OCI-LY7 (cell line): ENCODE measurements around the gene NR5A2.

Experiments used
- EZH2phosphoT487 ChIP-seq: fragments of 200-600 bp; sonication (generic); IDR thresholded peaks from 2 replicates; pipeline ENCODE4 v1.6.1; 2018; ENCODE audit warnings: low read depth, borderline replicate concordance, mild to moderate bottlenecking, mixed run types, antibody characterized with exemption, low read length, moderate library complexity, mixed read lengths
- TF ChIP-seq, protein P1 (sequence below): fragments of 200-600 bp; sonication (generic); conservative IDR thresholded peaks from 2 replicates; pipeline ENCODE4 v1.5.1; 2014; ENCODE audit warnings: mild to moderate bottlenecking, antibody characterized with exemption, low read length, moderate library complexity, mixed read lengths

DNA sequence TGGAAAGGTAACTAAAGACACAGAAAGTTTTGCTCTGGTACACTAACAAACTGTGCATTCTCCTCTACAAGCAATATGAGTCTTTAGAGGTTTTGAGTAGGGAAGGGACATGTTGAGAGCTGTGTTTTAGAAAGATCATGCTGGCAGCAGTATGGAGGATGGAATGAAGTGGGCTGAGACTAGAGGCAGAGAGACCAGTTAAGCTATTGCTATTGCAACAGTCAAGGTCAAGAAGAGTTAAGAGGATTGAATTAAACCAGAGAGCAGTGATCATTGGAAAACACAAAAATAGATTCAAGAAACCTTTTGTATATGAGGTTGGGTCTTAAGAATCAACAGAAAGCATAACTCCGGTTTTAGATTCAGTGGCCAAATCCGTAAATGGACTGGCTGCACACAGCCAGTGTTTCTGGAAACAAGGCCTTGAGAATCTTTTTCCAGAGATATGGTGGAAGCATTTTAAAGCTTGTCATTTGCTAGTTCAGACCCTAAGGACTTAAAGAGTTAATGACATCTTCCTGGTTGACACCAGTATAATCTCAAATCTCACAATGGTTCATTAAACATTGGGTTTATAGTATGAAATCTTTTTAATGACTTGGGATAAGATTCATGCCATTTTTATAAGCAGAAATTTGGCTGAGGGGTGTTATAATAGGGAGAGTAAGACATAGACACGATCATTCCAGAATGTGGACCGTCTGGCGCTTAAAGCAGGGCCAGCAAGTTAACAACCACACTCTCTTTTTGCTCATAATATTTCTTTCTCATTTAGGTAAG lies 177.9 kb downstream of the NR5A2 start:
- TF ChIP-seq, protein P1, sequence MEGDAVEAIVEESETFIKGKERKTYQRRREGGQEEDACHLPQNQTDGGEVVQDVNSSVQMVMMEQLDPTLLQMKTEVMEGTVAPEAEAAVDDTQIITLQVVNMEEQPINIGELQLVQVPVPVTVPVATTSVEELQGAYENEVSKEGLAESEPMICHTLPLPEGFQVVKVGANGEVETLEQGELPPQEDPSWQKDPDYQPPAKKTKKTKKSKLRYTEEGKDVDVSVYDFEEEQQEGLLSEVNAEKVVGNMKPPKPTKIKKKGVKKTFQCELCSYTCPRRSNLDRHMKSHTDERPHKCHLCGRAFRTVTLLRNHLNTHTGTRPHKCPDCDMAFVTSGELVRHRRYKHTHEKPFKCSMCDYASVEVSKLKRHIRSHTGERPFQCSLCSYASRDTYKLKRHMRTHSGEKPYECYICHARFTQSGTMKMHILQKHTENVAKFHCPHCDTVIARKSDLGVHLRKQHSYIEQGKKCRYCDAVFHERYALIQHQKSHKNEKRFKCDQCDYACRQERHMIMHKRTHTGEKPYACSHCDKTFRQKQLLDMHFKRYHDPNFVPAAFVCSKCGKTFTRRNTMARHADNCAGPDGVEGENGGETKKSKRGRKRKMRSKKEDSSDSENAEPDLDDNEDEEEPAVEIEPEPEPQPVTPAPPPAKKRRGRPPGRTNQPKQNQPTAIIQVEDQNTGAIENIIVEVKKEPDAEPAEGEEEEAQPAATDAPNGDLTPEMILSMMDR: no peak
- TF ChIP-seq EZH2phosphoT487: no peak
